LNCaP clone FGC (cell line): ENCODE data around the gene ASPDH.

Experiments used
- DNase-seq: peaks from one replicate; pipeline ENCODE4 v3.0.0-alpha.2; 2011; ENCODE audit warnings: low read depth
- H3K4me3 ChIP-seq: 2 replicates; pipeline ENCODE4 v1.5.1; 2011; ENCODE audit warnings: mild to moderate bottlenecking, low read depth, low read length, control low read depth
- CTCF ChIP-seq: IDR thresholded peaks from 2 replicates; pipeline ENCODE4 v1.5.1; 2012; ENCODE audit warnings: mild to moderate bottlenecking; ENCODE audit not compliant: control insufficient read depth, insufficient read depth; ENCODE audit errors: extremely low read depth

The ASPDH gene

GRCh38 chr19:50501186-50501567, 12.5 kb downstream of the ASPDH start:
- no peak for TF ChIP-seq CTCF
- H3K4me3 ChIP-seq: no peak overlapping the region
- no peak for DNase-seq

GRCh38 chr19:50500753-50501151, 13.0 kb downstream of the ASPDH start:
- no peak for DNase-seq
- H3K4me3 ChIP-seq: no peak overlapping the region

GRCh38 chr19:50500060-50500752, 13.5 kb downstream of the ASPDH start:
- peak; percentile 37; the same call in 1 of the 2 replicates for TF ChIP-seq CTCF
- no peak for DNase-seq

More at GRCh38 chr19:50500753-50501151, 13.0 kb downstream of the ASPDH start:
- no peak for TF ChIP-seq CTCF

GRCh38 chr19:50498219-50499056, 15.3 kb downstream of the ASPDH start:
- TF ChIP-seq CTCF: no peak
- no peak overlapping the region for H3K4me3 ChIP-seq
- DNase-seq: no peak

More at GRCh38 chr19:50500060-50500752, 13.5 kb downstream of the ASPDH start:
- H3K4me3 ChIP-seq: no peak overlapping the region

GRCh38 chr19:50497022-50497405, 16.7 kb downstream of the ASPDH start:
- no peak for DNase-seq
- no peak for TF ChIP-seq CTCF
- H3K4me3 ChIP-seq: no peak overlapping the region

- no peak for TF ChIP-seq CTCF
- H3K4me3 ChIP-seq: no peak overlapping the region
- no peak for DNase-seq
Observed at GRCh38 chr19:50496189-50497021, 17.3 kb downstream of the ASPDH start.
